Left renal cortex interstitium (tissue), 4 donors: ENCODE results near the gene KCNJ18. TPM values are rescaled to one million over a fixed set of nuclear protein-coding genes. Genes with fewer than 3 reads are reported as not detected.
"Not testable (repeated sequence)": the region's sequence is repeated elsewhere in the genome, so short reads cannot be mapped to it uniquely, and the experiment has no call there.

Source experiments
- DNase-seq, 4 donors: peaks; one replicate each; pipeline ENCODE4 v3.0.0-alpha.2; 2013; ENCODE audit warnings: low read depth in 4 of 4, low spot score in 2 of 4, missing footprints in 1 of 4
- polyA plus RNA-seq, 4 donors: library from polyadenylated mRNA; unstranded; fragments of 120-200 nt; gene quantifications; one replicate each; pipeline ENCODE4 v1.2.1, GENCODE V29; 2013; ENCODE audit not compliant: insufficient read length in 4 of 4

The KCNJ18 gene
- polyA plus RNA-seq, 4 donors: 0.07 TPM; not detected in 3

DNA sequence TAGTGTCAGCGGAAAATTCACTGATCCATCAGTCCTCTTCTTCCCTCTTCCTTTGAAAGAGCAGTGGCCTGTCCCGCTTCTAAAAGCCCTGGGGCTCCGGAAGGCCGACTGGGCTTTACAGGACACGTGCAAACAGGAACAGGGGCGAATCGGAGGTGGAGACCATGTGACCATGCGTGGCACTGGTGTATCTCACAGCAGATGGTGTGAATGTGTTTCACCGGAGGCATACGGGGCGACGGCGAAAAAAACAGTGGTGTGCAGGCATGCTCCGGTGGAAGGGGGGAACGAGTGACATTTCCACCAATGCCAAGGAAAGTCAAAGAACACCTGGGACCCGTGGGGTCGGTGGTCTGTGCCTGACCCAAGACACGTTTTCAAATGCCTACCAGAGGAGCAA, 8.4 kb upstream of the KCNJ18 start:
- not testable (repeated sequence) for DNase-seq

DNA sequence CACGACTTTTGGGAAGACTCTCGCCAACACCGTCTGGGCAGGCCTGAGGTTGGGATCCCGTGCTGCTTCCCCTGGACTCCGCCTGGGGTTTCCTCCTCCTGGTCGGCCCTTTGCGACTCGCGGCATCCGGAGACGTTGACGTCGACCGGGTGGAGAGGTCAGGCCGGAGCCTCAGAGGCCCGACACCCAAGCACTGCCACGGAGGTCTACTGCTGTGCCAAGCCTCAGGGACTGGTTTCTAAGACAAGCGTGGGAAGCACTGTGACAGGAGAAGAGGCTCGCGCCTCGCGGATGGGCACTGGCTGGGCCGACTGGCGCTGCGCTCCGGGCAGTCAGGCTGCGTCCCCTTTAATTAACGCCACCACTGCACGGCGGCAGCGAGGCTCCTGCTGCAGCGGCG, 7.9 kb upstream of the KCNJ18 start:
- not testable (repeated sequence) for DNase-seq

DNA sequence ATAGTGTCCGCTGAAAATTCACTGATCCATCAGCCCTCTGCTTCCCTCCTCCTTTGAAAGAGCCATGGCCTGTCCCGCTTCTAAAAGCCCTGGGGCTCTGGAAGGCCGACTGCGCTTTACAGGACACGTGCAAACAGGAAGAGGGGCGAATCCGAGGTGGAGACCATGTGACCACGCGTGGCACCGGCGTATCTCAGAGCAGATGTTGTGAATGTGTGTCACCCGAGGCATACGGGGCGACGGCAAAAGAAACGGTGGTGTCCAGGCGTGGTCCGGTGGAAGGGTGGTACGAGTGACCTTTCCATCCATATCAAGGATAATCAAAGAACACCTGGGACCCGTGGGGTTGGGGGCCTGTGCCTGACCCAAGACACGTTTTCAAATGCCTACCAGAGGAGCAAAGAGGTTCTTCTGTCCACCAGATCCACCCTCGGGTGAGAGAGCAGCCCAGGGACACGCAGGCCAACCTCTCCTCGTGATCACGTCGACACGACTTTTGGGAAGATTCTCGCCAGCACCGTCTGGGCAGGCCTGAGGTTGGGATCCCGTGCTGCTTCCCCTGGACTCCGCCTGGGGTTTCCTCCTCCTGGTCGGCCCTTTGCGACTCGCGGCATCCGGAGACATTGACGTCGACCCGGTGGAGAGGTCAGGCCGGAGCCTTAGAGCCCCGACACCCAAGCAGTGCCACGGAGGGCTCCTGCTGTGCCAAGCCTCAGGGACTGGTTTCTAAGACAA, 7.1 kb upstream of the KCNJ18 start:
- DNase-seq: not testable (repeated sequence)

DNA sequence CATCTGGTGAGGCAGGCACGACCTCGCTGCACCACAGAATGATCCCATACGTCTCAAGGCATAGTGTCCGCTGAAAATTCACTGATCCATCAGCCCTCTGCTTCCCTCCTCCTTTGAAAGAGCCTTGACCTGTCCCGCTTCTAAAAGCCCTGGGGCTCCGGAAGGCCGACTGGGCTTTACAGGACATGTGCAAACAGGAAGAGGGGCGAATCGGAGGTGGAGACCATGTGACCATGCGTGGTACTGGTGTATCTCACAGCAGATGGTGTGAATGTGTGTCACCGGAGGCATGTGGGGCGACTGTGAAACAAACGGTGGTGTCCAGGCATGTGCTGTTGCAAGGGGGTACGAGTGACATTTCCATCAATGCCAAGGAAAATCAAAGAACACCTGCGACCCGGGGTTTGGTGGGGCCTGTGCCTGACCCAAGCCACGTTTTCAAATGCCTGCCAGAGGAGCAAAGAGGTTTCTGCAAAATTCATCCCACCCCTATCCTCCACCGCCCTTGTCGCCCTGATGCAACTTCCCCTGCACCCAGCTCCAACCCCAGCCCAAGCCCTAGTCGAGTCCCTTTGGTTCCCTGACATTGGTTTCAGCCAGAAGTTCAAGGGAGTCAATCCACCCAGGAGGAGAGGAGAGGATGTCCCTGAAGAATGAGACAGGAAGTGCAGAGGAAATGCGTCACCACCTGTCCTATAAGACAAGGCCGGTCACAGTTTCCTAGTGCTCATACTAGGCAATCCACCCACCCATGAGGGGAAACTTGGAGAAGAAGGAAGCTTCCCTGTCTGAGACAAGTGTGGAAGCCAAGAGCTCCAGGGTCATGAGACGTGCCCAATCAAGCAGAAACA, 5.9 kb upstream of the KCNJ18 start:
- DNase-seq: no peak

DNA sequence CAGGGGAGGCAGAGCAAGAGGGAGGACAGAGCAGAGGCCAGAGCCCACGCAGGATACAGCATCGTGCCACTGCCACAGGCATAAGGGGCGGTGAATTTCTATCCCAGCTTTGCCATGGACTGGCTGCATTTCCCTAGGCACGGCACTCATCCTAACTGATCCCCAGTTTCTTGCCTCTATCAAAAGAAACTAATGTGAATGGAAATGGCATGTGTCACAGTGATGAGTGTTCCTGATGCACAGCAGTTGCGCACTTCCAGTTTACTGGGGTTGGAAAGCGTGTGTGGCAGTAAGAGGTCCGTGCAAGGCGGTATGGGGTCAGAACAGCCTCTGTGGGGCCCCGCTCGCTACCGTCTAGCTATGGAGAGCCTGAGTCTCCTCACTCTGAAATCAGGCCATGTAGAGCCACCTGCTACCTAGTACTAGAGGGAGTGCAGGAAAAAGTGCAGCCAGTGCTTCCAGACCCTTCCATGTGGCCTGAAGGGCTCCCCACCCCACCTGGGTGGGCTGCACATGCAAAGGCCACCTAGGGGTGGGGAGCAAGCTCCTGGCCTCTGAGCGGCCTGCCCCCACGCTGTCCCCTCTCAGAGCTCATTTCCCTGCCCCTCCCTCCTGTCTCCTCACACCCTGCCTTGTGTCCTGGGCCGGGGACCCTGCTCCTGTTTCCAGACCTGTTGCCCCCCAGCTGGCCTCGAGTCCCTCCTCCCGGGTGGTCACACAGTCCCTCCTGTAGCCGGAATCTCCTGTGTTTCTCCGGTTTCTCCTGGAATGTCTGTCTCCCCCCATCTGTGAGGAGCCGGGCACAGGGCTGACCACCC, 5.0 kb upstream of the KCNJ18 start:
- peak in 1 of 4 donors; percentile 1 for DNase-seq

DNA sequence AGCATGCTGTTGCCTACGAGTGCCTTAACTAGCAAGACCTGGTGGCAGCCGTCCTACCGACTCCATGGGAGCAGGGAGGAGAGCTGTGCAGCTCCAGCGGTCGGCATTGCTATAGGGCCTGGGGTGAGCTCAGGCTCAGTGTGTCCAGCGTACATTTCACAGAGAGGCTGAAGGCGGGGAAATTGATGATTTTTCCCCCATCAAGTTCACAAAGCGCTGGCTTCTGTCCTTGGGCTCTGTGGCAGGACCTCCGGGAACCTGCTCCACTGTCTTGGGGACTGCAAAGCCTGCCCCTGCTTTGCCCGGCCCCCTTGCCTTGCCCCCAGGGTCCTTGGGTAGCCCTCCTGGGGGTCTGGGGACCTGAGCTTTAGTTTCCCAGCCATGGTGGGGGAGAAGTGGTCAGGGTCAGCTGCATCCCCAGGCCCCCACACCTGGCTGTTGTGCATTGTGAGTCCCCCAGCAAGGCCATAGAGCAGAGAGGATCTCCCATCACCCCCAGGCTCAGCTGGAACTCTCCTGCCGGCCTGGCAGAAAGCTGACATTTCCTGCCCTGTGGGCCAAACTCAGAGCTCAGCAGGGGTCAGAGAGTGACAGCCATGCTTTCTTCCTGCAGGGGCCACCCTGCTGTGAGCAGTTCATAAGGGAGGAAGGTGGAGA, 3.9 kb upstream of the KCNJ18 start:
- DNase-seq: no peak

GRCh38 chr17:21689604-21690003, 2.7 kb upstream of the KCNJ18 start:
- DNase-seq: no peak

DNA sequence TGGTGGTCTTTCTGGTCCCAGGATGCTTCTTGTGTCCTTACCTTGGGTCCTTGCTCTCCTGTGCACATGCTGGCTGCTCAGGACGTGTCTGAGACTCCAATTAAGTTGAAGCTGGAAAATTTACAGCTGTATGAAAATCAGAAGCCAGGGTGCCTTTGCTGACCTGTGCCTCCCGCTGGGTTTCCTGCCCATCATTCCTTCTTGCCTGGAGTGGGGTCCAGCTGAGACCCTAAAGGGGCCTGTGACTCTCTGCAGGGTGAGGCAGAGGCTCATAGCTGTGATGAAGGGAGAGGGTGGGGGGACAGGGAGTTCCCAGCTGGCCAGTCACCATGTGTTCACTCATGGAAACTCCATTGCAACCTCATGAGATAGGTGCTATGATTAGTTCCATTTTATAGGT, 1.5 kb upstream of the KCNJ18 start:
- DNase-seq: not testable (repeated sequence)

- DNase-seq: not testable (repeated sequence)
Observed at GRCh38 chr17:21691481-21691880, 842 bp upstream of the KCNJ18 start.

DNA sequence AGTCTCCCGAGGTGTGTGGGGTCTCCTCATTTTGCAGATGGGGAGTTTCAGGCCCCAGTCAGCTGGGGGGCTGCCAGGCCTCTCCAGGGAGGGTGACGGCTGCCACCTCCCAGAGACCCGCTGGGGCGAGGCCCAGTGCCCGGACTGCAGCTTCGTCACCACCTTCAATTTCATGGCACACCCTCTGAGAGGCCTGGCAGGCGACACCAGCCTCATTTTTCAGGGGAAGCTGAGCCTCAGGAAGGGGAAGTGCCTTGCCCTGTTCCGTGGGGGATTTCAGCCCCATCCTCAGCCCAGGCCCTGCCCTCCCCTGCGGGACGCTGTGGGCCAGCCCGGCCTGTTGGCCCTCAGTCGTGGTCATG, 362 bp downstream of the KCNJ18 start:
- DNase-seq: not testable (repeated sequence)

- not testable (repeated sequence) for DNase-seq
Observed at GRCh38 chr17:21693391-21693796, 1.1 kb downstream of the KCNJ18 start.

DNA sequence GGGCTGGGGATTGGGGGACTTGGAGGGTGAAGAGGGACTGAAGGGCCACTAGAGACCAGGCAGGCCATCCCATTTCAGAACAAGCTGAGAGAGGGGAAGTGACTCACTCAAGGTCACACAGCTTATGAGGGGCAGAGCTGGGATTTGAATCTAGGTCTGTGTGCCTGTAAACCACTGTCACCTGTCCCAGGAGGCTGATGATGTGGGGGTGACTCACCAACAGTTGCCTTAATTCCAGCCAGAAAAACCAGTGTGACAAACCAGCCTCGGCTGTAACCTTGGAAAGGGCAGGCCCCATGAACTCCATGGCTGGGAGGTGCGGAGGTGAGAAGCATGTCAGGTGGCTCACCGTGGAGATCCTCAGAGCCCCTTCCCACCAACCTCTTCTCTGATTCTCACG, 1.6 kb downstream of the KCNJ18 start:
- DNase-seq: not testable (repeated sequence)

GRCh38 chr17:21696227-21696626, 3.9 kb downstream of the KCNJ18 start:
- not testable (repeated sequence) for DNase-seq

DNA sequence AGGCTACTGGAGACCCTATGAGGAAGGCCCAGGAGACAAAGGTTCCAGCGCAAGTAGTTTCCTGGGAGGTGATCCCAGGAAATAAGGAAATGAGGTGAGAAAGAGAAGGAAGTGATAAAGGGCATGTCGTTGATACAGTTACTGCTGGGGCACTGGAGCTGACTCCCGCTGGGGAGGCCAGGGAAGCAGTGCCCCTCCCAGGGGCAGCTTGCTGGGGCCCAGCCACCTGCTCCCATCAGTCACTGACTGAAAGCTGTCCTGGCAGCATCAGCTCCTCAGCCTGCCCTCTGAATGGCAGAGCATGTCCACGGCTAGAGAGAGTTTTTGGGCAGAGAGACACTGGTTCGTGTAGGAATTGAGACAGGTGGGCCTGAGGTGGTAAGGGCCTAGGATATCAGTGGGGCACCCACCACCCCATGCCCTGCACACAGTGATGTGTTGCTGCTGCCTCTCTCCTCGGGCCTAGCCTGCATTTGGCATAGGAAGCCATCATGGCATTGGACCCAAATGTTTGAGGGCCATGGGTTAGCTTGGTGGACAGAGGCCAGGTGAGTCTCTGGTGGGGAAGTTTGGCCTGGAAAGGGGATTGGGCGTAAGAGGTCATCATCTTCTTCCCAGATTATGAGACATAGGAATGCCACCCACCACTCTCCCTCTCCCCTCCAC, 4.7 kb downstream of the KCNJ18 start:
- not testable (repeated sequence) for DNase-seq

DNA sequence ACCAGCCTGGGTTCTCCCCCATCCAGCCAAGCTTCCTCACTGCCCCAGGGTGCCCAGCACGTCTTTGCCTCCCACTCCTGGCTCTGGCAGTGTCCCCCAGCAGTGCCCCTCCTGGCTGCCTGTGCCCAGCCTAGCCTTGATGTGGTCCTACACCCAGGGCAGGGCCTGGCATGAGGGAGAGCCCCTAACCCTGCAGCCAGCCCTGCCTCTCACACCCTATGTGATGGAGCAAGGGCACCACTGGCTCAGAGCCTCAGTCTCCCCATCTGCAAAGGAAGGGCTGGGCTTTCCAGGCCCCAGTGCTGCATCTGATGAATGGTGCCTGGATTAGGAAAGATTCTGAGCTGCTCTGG, 5.2 kb downstream of the KCNJ18 start:
- not testable (repeated sequence) for DNase-seq

- not testable (repeated sequence) for DNase-seq
Observed at GRCh38 chr17:21698437-21699075, 6.2 kb downstream of the KCNJ18 start.

DNA sequence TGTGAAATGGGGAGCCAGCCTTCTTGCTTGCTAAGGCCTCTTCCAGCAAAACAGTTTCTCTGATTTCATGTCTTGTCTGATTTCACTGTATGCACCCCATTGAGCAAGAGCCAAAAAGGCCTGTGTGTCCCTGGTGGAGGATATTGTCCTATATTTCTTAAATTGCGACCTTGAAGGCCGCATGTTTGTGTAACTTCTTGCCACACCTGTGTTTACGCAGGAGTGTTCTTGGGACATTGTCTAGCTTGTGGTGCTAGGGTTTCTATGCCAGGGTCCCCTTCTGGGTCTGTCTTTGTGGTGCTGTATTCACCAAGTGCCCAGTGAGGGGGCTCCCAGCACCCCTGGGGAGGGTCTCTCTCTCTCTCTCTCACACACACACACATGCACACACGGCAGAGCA, 6.8 kb downstream of the KCNJ18 start:
- DNase-seq: not testable (repeated sequence)

- not testable (repeated sequence) for DNase-seq
Observed at GRCh38 chr17:21699573-21700236, 7.4 kb downstream of the KCNJ18 start.

GRCh38 chr17:21701090-21701489, 8.8 kb downstream of the KCNJ18 start:
- DNase-seq: not testable (repeated sequence)
